CMK (cell line): ENCODE measurements around the gene CPLX1.
"Not testable (repeated sequence)": the region's sequence is repeated elsewhere in the genome, so short reads cannot be mapped to it uniquely, and the experiment has no call there.

Source experiments
- DNase-seq: peaks from one replicate; pipeline ENCODE4 v3.0.0-alpha.2; 2010; ENCODE audit warnings: low read depth

The CPLX1 gene

DNA sequence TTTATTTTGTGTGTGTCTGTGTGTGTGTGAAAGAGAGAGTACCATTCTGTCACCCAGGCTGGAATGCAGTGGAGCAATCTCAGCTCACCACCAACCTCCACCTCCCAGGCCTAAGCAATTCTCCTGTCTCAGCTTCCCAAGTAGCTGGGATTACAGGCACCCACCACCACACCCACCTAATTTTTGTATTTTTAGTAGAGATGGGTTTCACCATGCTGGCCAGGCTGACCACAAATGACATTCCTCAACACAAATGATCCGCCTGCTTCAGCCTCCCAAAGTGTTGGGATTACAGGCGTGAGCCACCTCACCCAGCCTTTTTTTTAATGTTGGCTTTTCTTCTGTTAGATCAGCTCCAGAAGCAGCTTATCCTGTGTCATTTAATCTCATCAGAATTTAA, 50.4 kb downstream of the CPLX1 start:
- DNase-seq: not testable (repeated sequence)

DNA sequence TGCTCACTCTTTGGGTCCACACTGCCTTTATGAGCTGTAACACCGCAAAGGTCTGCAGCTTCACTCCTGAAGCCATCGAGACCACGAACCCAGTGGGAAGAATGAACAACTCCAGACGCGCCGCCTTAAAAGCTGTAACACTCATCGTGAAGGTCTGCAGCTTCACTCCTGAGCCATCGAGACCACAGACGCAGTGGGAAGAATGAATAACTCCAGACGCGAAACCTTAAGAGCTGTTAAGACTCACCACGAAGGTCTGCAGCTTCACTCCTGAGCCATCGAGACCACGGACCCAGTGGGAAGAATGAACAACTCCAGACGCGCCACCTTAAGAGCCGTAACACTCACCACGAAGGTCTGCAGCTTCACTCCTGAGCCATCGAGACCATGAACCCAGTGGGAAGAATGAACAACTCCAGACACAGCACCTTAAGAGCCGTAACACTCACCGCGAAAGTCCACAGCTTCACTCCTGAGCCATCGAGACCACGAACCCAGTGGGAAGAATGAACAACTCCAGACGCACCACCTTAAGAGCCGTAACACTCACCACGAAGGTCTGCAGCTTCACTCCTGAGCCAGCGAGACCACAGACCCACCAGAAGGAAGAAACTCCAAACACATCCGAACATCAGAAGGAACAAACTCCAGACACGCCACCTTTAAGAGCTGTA, 51.4 kb downstream of the CPLX1 start:
- DNase-seq: not testable (repeated sequence)

DNA sequence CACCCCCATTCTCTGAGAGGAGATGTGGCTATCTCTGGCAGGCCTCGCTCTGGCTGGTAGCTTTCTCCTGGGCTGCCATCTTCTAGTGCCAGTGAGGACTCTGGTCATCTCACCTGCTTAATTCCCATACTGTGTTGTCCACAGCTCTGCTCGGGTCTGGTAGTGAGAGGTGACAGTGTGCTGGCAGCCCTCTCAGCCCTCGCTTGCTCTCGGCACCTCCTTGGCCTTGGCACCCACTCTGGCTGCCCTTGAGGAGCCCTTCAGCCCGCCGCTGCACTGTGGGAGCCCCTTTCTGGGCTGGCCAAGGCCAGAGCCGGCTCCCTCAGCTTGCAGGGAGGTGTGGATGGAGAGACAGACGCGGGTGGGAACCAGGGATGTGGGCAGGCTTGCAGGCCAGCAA, 52.7 kb downstream of the CPLX1 start:
- DNase-seq: no peak

DNA sequence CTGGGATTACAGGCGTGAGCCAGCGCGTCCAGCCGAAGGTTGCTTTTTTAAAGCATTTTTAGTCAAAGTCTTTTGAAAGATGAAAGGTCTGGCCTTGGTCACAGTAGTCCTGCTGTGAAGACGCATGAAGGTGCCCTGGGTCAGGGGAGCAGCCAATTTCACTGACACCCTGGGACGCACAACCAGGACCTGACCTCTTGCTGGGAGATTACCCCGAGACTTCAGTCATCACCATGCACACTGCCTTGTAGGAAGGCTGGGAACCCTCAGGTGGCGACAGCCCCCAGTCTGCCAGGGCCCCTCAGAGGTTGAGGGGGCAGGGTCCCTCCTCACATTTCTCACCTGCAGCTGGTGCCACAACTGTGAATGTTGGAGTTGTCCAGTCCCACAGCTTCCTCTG, 53.2 kb downstream of the CPLX1 start:
- DNase-seq: no peak

DNA sequence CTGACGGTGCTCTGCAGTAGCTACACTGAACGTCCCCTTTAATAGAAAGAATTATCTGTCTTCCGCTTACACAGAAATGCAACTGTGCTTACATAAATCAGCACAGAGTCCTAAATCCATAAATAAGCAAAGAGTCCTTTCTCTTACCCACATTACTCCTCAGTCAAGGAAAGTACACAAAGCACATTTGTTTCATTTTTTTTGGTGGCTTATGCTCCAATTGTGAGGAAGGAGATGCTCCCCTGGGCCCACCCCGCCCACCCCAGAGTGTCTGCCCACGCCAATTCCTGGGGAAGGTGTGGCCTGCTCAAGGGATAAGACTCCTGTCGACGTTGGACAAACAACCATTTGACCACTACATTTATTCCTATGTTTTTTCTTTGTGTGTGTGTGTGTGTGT, 53.8 kb downstream of the CPLX1 start:
- DNase-seq: no peak

DNA sequence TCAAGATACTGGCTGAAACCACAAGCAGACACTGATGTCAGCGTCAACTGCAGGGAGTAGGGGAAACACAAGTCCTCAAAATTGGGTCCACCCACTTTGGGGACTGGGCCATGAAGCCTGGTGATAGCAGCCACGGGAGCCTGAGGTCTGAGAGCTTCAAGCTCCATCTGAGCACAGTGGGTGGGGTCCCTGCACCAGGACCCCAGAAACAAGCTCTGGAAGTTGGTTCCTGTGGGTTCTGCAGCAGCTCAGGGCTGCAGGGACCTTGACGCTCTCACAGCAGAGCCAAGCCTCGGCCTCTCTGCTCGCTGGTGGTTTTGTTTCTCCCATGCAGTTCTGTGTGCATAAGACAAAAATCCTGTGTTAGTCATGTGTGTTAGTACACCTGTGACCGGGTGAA, 54.5 kb downstream of the CPLX1 start:
- DNase-seq: no peak

DNA sequence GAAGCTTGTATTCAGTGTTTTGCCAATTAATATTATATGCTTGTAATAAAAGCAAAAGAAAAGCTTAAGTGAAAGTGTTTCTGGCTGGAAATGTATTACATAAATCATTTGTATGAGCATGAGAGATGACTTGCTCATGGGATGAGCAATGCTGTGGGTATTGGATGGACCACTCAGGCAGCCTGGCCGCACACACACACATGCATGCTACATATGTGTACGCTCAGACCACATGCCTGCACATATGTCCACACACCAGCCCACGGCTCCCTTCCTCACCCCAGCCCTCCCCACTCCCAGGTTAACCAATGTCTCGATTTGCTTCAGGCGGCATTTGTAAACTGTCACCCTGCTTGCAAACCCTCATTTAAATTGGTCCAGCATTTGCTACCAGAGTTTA, 55.9 kb downstream of the CPLX1 start:
- no peak for DNase-seq

DNA sequence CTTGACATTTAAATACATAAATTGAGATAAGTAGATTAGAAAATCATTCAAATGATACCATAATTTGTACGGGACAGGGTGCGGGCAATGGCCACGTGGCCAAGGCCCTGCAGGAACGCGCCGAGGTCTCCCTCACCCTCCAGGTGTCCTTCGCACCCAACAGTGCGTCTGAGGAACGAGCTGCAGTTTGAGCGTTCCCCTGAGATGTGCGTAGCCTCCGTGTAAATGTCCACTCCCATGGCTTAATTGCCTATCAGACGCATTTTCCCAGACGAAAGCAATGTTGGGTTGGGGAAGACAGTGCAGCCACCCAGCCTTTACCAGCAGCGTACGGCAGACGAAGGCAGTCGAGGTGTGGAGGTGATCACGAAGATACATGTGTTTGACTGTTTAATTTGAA, 56.4 kb downstream of the CPLX1 start:
- DNase-seq: no peak

DNA sequence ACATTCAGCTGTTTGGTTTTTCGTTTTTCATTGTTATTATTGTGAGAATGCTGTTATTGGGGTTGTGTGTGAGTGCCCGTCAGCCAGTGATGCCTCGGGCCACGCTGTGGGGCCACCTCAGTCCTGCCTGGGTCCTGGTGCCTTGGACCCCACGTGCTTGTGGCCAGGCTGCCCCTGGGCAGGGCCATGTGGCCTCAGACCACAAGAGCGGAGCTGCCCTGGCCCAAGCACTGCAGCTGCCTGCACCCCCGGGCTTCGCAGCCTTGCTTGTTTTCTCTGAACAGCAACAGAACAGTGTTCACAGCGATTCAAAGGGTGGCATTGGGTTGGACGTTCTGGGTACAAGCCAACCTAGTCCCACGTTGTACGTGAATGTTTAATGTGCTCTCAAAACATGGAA, 56.9 kb downstream of the CPLX1 start:
- no peak for DNase-seq

DNA sequence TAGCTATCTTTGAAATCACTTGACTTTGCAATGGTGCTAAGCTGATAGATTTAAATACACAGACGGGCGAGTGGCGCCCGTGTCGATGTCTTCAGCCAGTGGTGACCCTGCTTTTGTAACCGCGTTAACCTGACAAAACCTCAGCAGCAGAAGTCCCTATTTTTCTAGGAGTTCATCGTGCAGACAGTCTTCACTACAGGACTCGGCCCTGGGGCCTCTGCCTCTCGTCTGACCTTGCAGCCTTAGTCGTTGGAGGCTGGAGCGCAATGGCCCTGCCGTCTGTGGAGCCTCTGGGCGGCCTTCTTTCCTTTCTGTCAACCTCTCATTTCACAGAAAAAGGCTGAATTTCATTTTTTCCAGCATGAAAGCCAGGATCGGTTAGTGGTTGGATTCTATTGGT, 57.9 kb downstream of the CPLX1 start:
- no peak for DNase-seq

DNA sequence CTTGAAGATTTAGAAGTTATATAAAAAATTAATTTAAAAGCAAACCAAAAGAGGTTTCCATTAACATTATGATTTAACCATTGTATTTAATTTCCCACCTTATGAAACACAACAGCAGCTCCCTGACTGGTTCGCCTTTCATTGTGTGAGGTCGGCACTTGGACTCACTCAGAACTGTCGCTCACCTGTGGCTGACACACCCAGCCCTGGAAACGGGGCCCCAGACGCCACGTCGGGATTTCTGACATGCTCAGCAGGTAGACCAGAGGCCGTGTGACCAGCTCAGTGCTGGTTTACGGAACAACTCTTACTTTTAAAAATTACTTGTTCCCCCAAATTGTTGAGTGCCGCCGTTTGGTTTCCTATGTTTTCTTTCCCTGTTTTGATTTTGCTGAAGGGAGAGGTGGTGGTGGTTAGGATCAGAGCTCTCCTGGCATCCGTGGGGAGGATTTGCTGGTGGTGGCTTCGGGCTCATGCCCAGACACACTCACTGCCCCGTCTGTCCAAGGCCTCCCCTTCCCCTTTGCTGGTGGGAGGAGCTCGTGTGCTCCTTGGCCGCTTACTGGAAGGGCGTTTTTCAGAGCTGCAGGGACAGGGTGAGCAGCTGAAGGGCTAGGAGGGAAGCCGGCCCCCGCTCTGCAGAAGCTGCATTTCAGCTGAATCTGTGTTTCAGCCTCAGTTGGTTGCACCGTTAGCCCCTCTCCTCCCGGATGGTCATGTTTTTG, 59.2 kb downstream of the CPLX1 start:
- no peak for DNase-seq

DNA sequence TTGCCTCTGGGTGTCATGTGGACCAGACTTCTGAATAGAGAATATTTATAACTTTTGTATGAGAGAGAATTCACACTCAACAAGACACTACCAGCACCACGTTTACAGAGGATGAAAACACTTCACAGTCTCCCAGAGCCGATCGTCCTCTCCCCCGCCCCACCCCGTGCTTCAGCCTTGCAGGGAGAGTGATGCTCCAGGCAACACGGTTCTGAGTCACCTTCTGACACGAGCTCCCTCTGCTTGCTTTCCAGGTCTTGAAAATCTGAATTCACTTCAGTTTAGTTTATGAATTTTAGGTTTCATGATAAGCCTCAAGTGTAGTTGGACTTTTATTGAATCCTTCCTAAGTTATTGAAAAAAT, 59.8 kb downstream of the CPLX1 start:
- DNase-seq: no peak

DNA sequence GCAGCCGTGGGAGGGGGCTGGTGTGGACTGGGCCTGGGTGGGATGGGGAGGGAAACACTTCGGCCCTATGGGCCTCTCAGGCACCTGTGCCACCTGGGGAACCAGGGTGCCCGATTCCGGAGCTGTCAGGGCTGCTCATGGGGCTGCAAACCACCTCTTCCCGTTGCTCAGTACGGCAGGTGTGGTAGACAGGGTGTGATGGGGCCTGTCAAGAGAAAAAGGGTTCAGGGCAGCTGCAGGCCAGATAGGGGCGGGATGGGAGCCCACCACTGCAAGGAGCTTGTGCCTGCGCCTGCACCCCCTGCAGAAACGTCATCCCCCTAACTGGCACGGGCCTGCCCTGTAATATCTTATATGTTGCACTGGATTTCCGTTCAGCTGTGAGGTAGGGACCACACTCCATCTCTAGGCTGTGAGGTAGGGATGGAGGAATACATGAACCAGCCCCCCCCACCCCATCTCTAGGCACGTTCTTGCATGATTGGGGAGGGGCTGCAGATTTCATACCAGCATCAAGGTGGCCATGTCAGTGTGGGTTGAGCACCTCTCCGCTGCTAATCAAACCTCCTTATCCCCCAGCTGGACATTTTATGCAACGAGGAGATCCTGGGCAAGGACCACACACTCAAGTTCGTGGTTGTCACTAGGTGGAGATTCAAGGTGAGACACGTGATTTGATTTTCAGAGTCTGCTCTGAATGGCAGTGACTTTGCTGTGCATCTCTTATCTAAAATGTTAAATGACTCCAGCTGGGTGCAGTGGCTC, 61.3 kb downstream of the CPLX1 start:
- DNase-seq: no peak

DNA sequence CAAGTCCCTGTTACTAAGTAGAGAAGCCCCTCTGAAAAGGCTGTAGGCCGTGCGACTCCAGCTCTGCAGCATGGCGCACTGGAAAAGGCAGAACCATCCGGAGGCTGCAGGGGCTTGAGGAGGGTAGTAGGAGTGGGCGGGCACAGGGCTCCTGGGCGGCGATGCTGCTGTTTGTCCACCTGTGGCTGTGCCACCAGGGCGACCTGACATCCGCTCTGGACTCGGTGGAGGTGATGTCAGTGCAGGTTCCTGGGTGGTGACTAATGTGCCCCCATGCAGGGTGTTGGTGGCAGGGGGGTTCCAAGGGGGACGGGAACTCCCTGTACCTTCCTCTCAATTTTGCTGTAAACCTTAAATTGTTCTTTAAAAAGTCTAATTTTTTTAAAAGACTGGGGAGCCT, 62.0 kb downstream of the CPLX1 start:
- no peak for DNase-seq

DNA sequence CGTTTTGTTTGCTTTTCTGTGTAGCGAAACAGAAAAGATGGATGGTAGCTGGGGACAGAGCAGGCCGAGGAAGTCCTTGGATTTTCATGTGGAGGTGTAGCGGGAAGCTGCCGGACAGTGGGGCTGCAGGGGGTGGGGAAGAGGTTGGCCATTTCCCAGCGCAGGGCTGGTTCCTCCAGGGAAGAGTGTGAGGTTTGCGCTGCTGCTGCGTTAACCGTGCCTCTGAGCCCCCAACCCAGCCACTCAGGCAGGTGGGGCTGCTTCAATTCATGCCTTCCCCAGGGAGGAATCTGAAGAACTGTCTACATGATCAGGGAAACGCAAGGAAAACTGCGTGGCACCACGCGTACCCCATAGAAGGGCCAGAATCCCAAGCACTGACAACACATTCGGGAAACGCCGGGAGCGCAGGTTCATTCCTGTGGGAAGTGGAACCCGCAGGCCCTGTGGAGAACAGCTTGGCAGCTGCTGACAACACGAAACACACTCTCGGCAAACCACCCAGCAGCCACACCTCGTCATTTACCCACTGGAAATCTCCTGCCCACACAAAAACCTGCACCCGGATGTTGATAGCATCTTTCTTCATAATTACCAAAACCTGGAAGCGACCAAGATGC, 62.6 kb downstream of the CPLX1 start:
- DNase-seq: no peak

DNA sequence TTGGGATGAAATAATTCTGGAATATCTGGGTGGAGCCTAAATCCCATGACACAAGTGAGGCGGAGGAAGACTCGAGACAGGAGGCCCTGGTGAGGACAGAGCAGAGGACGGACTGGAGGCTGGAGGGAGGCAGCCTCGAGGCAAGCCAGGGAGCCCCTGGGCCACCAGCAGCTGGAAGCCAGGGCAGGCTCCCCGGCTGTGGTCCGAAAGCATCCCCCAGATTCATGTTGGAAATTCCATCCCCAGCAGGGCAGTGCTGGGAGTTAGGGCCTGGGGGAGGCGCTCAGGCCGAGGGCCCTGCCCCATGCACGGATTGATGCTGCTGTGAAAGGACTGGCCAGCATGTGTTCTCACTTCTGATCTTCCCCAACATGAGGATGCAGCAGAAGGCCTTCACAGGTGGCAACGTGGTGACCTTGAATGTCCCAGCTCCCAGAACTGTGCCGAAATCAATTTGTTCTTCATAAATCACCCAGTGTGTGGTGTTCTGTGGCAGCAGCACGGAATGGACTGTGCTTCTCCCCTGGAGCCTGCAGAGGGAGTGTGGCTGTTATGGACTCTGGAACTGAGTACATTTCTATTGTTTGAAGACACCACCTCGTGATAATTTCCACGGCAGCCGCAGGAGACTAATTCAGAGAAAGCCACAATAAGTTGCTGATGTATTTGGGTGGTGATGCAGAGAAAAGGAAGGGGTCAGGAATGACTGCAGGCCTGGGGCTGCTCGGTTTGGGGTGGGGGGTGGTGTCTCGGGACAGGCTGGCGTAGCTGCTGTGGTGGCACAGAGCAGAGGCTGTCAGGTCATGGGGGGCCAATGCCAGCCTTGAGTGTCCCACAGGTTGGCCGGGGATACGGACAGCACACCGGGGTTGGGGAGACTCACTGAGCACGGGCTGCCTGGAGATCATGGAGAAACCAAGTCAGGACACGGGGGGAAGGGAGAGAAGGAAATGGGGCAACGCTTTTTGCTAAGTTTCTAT, 63.4 kb downstream of the CPLX1 start:
- DNase-seq: no peak

DNA sequence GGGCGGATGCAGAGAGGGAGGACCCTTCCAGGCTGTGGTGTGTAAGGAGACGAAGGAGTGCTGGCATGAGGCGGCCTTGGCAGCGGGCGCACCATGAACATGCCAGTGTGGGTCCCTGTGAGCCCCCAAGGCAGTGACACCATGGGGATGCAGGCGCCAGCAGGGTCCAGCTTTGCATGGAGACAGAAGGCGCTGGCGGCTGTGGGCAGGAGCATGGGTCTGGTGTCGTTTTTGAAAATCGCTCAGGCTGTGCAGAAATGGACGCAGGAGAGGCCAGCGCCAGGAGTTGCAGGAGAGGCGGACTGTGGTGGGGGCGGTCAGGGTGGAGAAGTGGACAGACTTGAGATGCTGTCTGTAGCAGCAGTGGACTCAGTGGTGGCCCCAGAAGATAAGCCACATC, 64.2 kb downstream of the CPLX1 start:
- no peak for DNase-seq

DNA sequence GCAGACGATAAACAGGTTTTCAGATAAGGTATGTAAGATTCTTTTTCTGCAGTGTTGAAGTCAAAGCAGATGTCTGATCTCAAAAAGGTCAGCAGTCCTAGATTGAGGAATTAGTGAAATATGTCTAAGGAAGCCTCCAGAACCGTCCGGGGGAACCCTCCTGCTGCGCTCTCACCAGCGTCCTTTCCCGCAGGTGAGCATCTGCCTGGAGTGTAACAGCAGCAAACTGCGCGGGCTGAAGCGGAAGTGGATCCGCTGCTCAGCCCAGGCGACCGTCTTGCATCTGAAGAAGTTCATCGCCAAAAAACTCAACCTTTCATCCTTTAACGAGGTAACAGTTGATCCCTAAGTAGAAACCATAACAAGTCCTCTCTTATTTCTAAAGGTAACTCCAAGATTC, 64.8 kb downstream of the CPLX1 start:
- no peak for DNase-seq

DNA sequence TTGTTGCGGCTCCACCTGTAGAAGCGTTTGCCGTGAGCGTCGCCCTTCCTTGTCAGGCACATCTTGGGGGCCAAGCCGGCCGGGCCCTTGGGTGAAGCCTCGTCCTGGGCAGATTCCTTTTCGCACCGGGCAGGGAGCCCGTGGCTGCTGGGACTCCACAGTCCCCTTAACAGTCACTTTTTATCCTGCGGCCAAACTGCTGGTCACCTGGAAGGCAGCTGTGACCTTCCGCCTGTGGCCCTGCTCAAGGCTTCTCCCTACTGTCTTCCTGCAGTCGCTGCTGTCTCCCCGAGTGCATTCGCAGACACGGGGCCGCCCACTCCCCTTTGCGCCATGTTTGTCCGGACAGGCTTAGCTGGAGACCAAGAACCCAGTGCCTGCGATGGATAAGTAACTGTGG, 65.3 kb downstream of the CPLX1 start:
- no peak for DNase-seq

DNA sequence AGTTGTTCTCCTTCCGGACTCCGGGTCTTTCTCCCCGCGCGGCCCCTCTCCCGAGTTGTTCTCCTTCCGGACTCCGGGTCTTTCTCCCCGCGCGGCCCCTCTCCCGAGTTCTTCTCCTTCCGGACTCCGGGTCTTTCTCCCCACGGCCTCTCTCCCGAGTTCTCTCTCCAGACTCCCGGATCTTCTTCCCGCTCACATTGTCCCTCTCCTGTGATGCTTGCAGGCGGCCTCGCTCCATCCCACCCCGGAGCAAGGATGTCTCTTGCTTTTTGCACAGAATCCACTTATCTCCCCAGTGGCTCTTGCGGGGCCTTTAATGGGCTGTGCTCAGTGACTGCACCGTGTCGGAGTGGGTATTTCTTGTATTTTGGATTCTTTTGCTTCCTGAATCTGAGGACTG, 66.1 kb downstream of the CPLX1 start:
- DNase-seq: not testable (repeated sequence)

DNA sequence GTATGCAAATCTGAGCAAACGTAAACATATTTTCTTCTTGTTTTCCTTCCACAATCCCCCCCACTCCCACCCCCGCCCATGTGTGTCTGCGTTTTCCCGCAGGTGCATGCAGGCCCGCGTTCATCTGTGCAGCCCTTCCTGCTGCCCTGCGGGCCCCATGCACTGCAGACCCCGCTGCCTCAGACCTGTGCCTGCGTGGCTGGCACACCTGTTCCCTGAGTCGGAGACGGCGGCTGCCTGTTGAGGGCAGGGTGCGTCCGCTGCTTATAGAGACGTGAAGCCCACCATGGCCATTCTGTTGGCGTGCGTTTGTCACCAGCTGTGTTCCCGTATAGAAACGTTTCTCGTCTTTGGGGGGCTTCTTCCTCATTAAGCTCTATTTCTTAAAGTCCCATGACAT, 68.8 kb downstream of the CPLX1 start:
- DNase-seq: no peak
